Measurements from ENCODE around the gene MRPL37.

GRCh38 chr1:54151013-54151412 is 49.0 kb upstream of the MRPL37 start:
- TF ChIP-seq RXRA (IDR thresholded peaks at IDR 0.05; ENCODE audit: insufficient read depth, low read depth, low read length): no peak
- no peak for TF ChIP-seq CTCF (IDR thresholded peaks at IDR 0.05; ENCODE audit: control extremely low read depth in 1 of 3, insufficient read depth in 1 of 3, low read depth in 1 of 3, low read length in 3 of 3)
- no peak for TF ChIP-seq NRF1 (IDR thresholded peaks at IDR 0.05; ENCODE audit: low read depth, low read length)
- TF ChIP-seq BRCA1 (IDR thresholded peaks at IDR 0.05; ENCODE audit: low read depth, low read length): no peak
- no peak for TF ChIP-seq EGR1 (IDR thresholded peaks at IDR 0.05; ENCODE audit: borderline replicate concordance, low read depth, low read length)

Measured in H1 (cell line).